Measurements from ENCODE around the gene CHRNA4. TPM values are rescaled to one million over a fixed set of nuclear protein-coding genes. Genes with fewer than 3 reads are reported as not detected.
"Not testable (repeated sequence)": the region's sequence is repeated elsewhere in the genome, so short reads cannot be mapped to it uniquely, and the experiment has no call there.

Gene CHRNA4
- total and polyA plus RNA-seq, 9 of the 15 experiments (the other 6 are each of a cell fraction or from before 2014, with no cell fraction given) = not detected

DNA sequence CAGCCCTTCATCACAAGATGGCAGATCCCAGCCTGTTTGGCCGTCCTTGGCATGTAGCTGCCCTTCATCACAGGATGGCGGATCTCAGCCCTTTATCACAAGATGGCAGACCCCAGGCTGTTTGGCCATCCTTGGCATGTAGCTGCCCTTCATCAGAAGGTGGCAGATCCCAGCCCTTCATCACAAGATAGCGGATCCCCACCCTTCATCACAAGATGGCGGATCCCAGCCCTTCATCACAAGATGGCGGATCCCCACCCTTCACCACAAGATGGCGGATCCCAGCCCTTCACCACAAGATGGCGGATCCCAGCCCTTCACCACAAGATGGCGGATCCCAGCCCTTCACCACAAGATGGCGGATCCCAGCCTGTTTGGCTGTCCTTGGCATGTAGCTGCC lies 26.1 kb downstream of the CHRNA4 start:
- H3K36me3 ChIP-seq (ENCODE audit: control insufficient read depth, insufficient read depth, low read length); in situ Hi-C loops (cut with MboI); H3K27ac ChIP-seq (ENCODE audit: extremely low read depth, low read depth, low read length); DNase-seq (ENCODE audit: extremely low read depth in 1 of 4, low spot score in 3 of 4); CTCF ChIA-PET (ENCODE audit: low intra/inter-chr PET ratio); H4K20me1 ChIP-seq (replicated peaks; ENCODE audit: control insufficient read depth, insufficient read depth, low read length); H3K9ac ChIP-seq (ENCODE audit: insufficient read depth in 1 of 2, low read depth in 2 of 2, low read length in 2 of 2); intact Hi-C loops (cut with micrococcal nuclease); H3K79me2 ChIP-seq (ENCODE audit: control insufficient read depth, insufficient read depth, low read length); H3K9me3 ChIP-seq (replicated peaks; ENCODE audit: control insufficient read depth, insufficient read depth, low read depth, low read length); ATAC-seq; BruUV-seq (replicated peaks); H3K9me1 ChIP-seq (ENCODE audit: control insufficient read depth, insufficient read depth, low read length); H3K4me2 ChIP-seq (ENCODE audit: insufficient read depth, low read length); H3K4me3 ChIP-seq; TF ChIP-seq TEAD4 (CRISPR knock-in tag; IDR thresholded peaks at IDR 0.05; ENCODE audit: borderline replicate concordance): not testable (repeated sequence)
- Histone ChIP-seq H3K4me1 (replicated peaks in 1 of 2; ENCODE audit: control insufficient read depth in 2 of 2, insufficient read depth in 2 of 2, low read length in 2 of 2) (peaks cover 0 to 14% of the 10 kb centered on the region in 2 experiments; a peak in 1 of 5 replicates), H2AFZ (ENCODE audit: low read depth, low read length) (peak overlapping the region; percentile 79), H3K27me3 (ENCODE audit: control insufficient read depth in 2 of 2, insufficient read depth in 2 of 2, low read length in 2 of 2) (peaks cover 3 to 24% of the 10 kb centered on the region in 2 experiments; a peak in 3 of 5 replicates)
- POLR2A ChIA-PET = interaction anchor here (1.3 kb wide), 1 partner anchor 14 kb away, joined by 4 read pairs; no protein-coding TSS in a partner anchor
- TF ChIP-seq YY1 (IDR thresholded peaks at IDR 0.05; ENCODE audit: borderline replicate concordance in 1 of 3, control insufficient read depth in 1 of 3, extremely low read depth in 1 of 3, insufficient read depth in 3 of 3, insufficient read length in 1 of 3, insufficient replicate concordance in 2 of 3, low read depth in 1 of 3, low read length in 2 of 3) (peak; percentile 82 to 95 (median 87)), CBX3 (IDR thresholded peaks at IDR 0.05; ENCODE audit: borderline replicate concordance in 1 of 2, low read length in 2 of 2) (peak in 1 of 2 experiments; percentile 61; a peak in 2 of 3 replicates), TEAD4 (IDR thresholded peaks at IDR 0.05; ENCODE audit: low read length) (peak; percentile 87), SAP30 (IDR thresholded peaks at IDR 0.05; ENCODE audit: borderline replicate concordance, insufficient read depth, low read depth, low read length, poor library complexity, severe bottlenecking) (peak; percentile 49), ZC3H11A (IDR thresholded peaks at IDR 0.05; ENCODE audit: low read depth, low read length) (peak; percentile 90; the same call in 1 of the 2 replicates)
- TF ChIP-seq, protein P1, sequence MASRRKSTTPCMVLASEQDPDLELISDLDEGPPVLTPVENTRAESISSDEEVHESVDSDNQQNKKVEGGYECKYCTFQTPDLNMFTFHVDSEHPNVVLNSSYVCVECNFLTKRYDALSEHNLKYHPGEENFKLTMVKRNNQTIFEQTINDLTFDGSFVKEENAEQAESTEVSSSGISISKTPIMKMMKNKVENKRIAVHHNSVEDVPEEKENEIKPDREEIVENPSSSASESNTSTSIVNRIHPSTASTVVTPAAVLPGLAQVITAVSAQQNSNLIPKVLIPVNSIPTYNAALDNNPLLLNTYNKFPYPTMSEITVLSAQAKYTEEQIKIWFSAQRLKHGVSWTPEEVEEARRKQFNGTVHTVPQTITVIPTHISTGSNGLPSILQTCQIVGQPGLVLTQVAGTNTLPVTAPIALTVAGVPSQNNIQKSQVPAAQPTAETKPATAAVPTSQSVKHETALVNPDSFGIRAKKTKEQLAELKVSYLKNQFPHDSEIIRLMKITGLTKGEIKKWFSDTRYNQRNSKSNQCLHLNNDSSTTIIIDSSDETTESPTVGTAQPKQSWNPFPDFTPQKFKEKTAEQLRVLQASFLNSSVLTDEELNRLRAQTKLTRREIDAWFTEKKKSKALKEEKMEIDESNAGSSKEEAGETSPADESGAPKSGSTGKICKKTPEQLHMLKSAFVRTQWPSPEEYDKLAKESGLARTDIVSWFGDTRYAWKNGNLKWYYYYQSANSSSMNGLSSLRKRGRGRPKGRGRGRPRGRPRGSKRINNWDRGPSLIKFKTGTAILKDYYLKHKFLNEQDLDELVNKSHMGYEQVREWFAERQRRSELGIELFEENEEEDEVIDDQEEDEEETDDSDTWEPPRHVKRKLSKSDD (conservative IDR thresholded peaks at IDR 0.05; ENCODE audit: low read length) = peak; percentile 52; the same call in 1 of the 2 replicates
- TF ChIP-seq, protein P2, sequence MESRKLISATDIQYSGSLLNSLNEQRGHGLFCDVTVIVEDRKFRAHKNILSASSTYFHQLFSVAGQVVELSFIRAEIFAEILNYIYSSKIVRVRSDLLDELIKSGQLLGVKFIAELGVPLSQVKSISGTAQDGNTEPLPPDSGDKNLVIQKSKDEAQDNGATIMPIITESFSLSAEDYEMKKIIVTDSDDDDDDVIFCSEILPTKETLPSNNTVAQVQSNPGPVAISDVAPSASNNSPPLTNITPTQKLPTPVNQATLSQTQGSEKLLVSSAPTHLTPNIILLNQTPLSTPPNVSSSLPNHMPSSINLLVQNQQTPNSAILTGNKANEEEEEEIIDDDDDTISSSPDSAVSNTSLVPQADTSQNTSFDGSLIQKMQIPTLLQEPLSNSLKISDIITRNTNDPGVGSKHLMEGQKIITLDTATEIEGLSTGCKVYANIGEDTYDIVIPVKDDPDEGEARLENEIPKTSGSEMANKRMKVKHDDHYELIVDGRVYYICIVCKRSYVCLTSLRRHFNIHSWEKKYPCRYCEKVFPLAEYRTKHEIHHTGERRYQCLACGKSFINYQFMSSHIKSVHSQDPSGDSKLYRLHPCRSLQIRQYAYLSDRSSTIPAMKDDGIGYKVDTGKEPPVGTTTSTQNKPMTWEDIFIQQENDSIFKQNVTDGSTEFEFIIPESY (CRISPR knock-in tag; IDR thresholded peaks at IDR 0.05) = 0 out of 2 replicates have a peak, but pooled peaks have one; percentile 46
- peak; percentile 71 for FAIRE-seq
- WGBS (ENCODE audit: insufficient coverage, low coverage, missing lambda C conversion rate) = 44% methylated on average over 7 of the region's 9 CpGs

Measured in K562 (cell line).